Smooth muscle cell of the brain vasculature (primary cell): ENCODE measurements around the gene CA5A.
A peak's percentile ranks its signal among the peaks of the same experiment; 100 is the strongest.

ENCODE experiments used
- DNase-seq: peaks from one replicate; pipeline ENCODE4 v3.0.0-alpha.2; 2012; ENCODE audit warnings: low read depth, low spot score

Gene CA5A

GRCh38 chr16:87963400-87963799, 27.1 kb upstream of the CA5A start:
- DNase-seq, result no peak

GRCh38 chr16:87961623-87962022, 25.3 kb upstream of the CA5A start:
- DNase-seq, result no peak

GRCh38 chr16:87960852-87961251, 24.5 kb upstream of the CA5A start:
- no peak for DNase-seq

- DNase-seq, result no peak
Observed at GRCh38 chr16:87960296-87960695, 24.0 kb upstream of the CA5A start.

GRCh38 chr16:87959391-87959990, 23.2 kb upstream of the CA5A start:
- DNase-seq, result no peak

GRCh38 chr16:87958632-87959031, 22.3 kb upstream of the CA5A start:
- DNase-seq, result no peak

GRCh38 chr16:87957296-87958094, 21.2 kb upstream of the CA5A start:
- no peak for DNase-seq

GRCh38 chr16:87956365-87957231, 20.3 kb upstream of the CA5A start:
- no peak for DNase-seq

- DNase-seq, result no peak
Observed at GRCh38 chr16:87956098-87956364, 19.7 kb upstream of the CA5A start.

- DNase-seq, result no peak
Observed at GRCh38 chr16:87955302-87956097, 19.2 kb upstream of the CA5A start.

- DNase-seq, result no peak
Observed at GRCh38 chr16:87954826-87955225, 18.5 kb upstream of the CA5A start.

GRCh38 chr16:87954361-87954760, 18.0 kb upstream of the CA5A start:
- DNase-seq, result no peak

- DNase-seq, result no peak
Observed at GRCh38 chr16:87953308-87954215, 17.2 kb upstream of the CA5A start.

- DNase-seq, result no peak
Observed at GRCh38 chr16:87952751-87953150, 16.4 kb upstream of the CA5A start.

- DNase-seq, result no peak
Observed at GRCh38 chr16:87951552-87952538, 15.5 kb upstream of the CA5A start.

GRCh38 chr16:87950765-87951551, 14.6 kb upstream of the CA5A start, which contains the start of gene BANP:
BANP (plus strand) TSS chr16:87951434; CDS start chr16:87975116, 23,682 bp downstream.
- DNase-seq, result peak; percentile 96

- no peak for DNase-seq
Observed at GRCh38 chr16:87949071-87949744, 12.9 kb upstream of the CA5A start.

- no peak for DNase-seq
Observed at GRCh38 chr16:87948735-87949070, 12.4 kb upstream of the CA5A start.
